ENCODE measurements around the gene LRP1-AS. TPM values are rescaled to one million over a fixed set of nuclear protein-coding genes. Genes with fewer than 3 reads are reported as not detected.

LRP1-AS gene
- total and polyA plus RNA-seq, 10 of the 15 experiments (the other 5 are each of a cell fraction or from before 2014, with no cell fraction given), result not detected

GRCh38 chr12:57112492-57113294 lies 34.7 kb downstream of the LRP1-AS start:
- no TSS peak for BruUV-seq (replicated peaks)
- H3K9me3 ChIP-seq (replicated peaks; ENCODE audit: control insufficient read depth, insufficient read depth, low read length), result no peaks in the 10 kb centered on the region
- H2AFZ ChIP-seq (ENCODE audit: control insufficient read depth, low read depth, low read length), result peak overlapping the region; percentile 65
- ATAC-seq (peak; percentile 73), DNase-seq (ENCODE audit: low read depth, low spot score) (no peak), FAIRE-seq (peak; percentile 56)
- SMC1A ChIA-PET (ENCODE audit: uncharacterized antibody, unreplicated experiment), result interaction anchor here (0.8 to 8.6 kb wide), 28 partner anchors 10 to 598 kb away, joined by 3 to 246 read pairs (median 9); partner anchors contain the start of genes HSD17B6, NAB2, NEMP1 and SHMT2
- peak overlapping the region; percentile 96 for H3K9ac ChIP-seq (ENCODE audit: control insufficient read depth, insufficient read depth, low read length)
- H3K4me2 ChIP-seq (ENCODE audit: control insufficient read depth, insufficient read depth), result peak overlapping the region; percentile 88
- H3K4me3 ChIP-seq, result peak overlapping the region; percentile 95; the same call in 1 of the 2 replicates
- H4K20me1 ChIP-seq (ENCODE audit: control insufficient read depth, insufficient read depth), result no peaks in the 10 kb centered on the region
- peaks cover 3 to 7% of the 10 kb centered on the region in 2 experiments; a peak in 2 of 4 replicates for H3K36me3 ChIP-seq (ENCODE audit: control insufficient read depth in 2 of 2, insufficient read depth in 2 of 2, low read length in 1 of 2)
- H3K27ac ChIP-seq (ENCODE audit: control insufficient read depth, insufficient read depth), result peak overlapping the region; percentile 97
- intact Hi-C loops (cut with micrococcal nuclease; ENCODE audit: unreplicated experiment), result loop anchor here (1.0 to 5.0 kb wide), 4 partner anchors 43 to 360 kb away; partner anchors contain the start of gene PRIM1
- H3K27me3 ChIP-seq (replicated peaks in 1 of 2; ENCODE audit: control insufficient read depth in 2 of 2, insufficient read depth in 2 of 2, low read length in 1 of 2), result no peaks in the 10 kb centered on the region
- TF ChIP-seq SP1 (IDR thresholded peaks at IDR 0.05; ENCODE audit: low read depth, low read length) (no peak), REST (IDR thresholded peaks at IDR 0.05; ENCODE audit: low read depth, low read length) (no peak), TCF7 (IDR thresholded peaks at IDR 0.05; ENCODE audit: borderline replicate concordance) (0 out of 2 replicates have a peak, but pooled peaks have one; percentile 4), BHLHE40 (IDR thresholded peaks at IDR 0.05; ENCODE audit: borderline replicate concordance in 1 of 2, low read depth in 2 of 2, low read length in 1 of 2) (peak in 1 of 2 experiments; percentile 78; a peak in 3 of 4 replicates), CTCF (IDR thresholded peaks at IDR 0.05 in 2 of 3, conservative IDR thresholded peaks at IDR 0.05 in 1 of 3; ENCODE audit: control insufficient read depth in 2 of 3, extremely low read depth in 1 of 3, insufficient read depth in 1 of 3, low read depth in 3 of 3, low read length in 3 of 3) (peak; percentile 76 to 92 (median 80); a peak in 5 of 6 replicates), TARDBP (IDR thresholded peaks at IDR 0.05; ENCODE audit: borderline replicate concordance) (0 out of 2 replicates have a peak, but pooled peaks have one; percentile 6), SMARCA5 (IDR thresholded peaks at IDR 0.05) (peak; percentile 68; the same call in 1 of the 2 replicates), ZNF274 (IDR thresholded peaks at IDR 0.05; ENCODE audit: insufficient read depth, insufficient read length) (no peak)
- H3K79me2 ChIP-seq (ENCODE audit: control insufficient read depth, insufficient read depth, low read length), result peaks cover 39% of the 10 kb centered on the region
- POLR2A ChIA-PET, result interaction anchor here (0.6 to 4.9 kb wide), 18 partner anchors 14 to 407 kb away, joined by 3 to 94 read pairs (median 8); partner anchors contain the start of genes NAB2, NEMP1 and SHMT2
- CTCF ChIA-PET, result interaction anchor here (0.6 to 11.7 kb wide), 43 partner anchors 10 to 599 kb away, joined by 3 to 458 read pairs (median 7); partner anchors contain the start of genes ATP5F1B, HSD17B6, NAB2 and NEMP1
- WGBS (ENCODE audit: insufficient coverage, insufficient replicate concordance, low lambda C conversion rate, missing lambda C conversion rate), result 73% methylated on average over 9 of the region's 9 CpGs
- in situ Hi-C loops (cut with MboI), result loop anchor here (5.0 kb wide), 3 partner anchors 45 to 355 kb away; no protein-coding TSS in a partner anchor
- RAD21 ChIA-PET (ENCODE audit: unreplicated experiment), result interaction anchor here (0.6 to 5.3 kb wide), 33 partner anchors 12 to 476 kb away, joined by 3 to 285 read pairs (median 8); partner anchors contain the start of genes LRP1, NAB2, NACA and NEMP1
- H3K4me1 ChIP-seq (ENCODE audit: control insufficient read depth, insufficient read depth, low read length), result peaks cover 8% of the 10 kb centered on the region

Measured in GM12878 (cell line).